ENCODE data around the gene CDH22.

The CDH22 gene

GRCh38 chr20:46192376-46192944 is 115.8 kb downstream of the CDH22 start:
- H3K4me3 ChIP-seq (replicated peaks; ENCODE audit: low read depth, low read length): no peak overlapping the region
- TF ChIP-seq CTCF (IDR thresholded peaks at IDR 0.05; ENCODE audit: low read length, missing control alignments): no peak
- DNase-seq (ENCODE audit: low read depth): no peak

GRCh38 chr20:46191611-46192010 is 116.7 kb downstream of the CDH22 start:
- TF ChIP-seq CTCF (IDR thresholded peaks at IDR 0.05; ENCODE audit: low read length, missing control alignments): no peak
- DNase-seq (ENCODE audit: low read depth): no peak
- H3K4me3 ChIP-seq (replicated peaks; ENCODE audit: low read depth, low read length): no peak overlapping the region

- no peak for DNase-seq (ENCODE audit: low read depth)
- no peak overlapping the region for H3K4me3 ChIP-seq (replicated peaks; ENCODE audit: low read depth, low read length)
- no peak for TF ChIP-seq CTCF (IDR thresholded peaks at IDR 0.05; ENCODE audit: low read length, missing control alignments)
These were observed 117.1 kb downstream of the CDH22 start for GRCh38 chr20:46191168-46191540.

GRCh38 chr20:46190478-46191167 is 117.7 kb downstream of the CDH22 start:
- no peak for TF ChIP-seq CTCF (IDR thresholded peaks at IDR 0.05; ENCODE audit: low read length, missing control alignments)
- no peak overlapping the region for H3K4me3 ChIP-seq (replicated peaks; ENCODE audit: low read depth, low read length)
- DNase-seq (ENCODE audit: low read depth): no peak

GRCh38 chr20:46188866-46189541 is 119.3 kb downstream of the CDH22 start:
- no peak for TF ChIP-seq CTCF (IDR thresholded peaks at IDR 0.05; ENCODE audit: low read length, missing control alignments)
- no peak for DNase-seq (ENCODE audit: low read depth)
- H3K4me3 ChIP-seq (replicated peaks; ENCODE audit: low read depth, low read length): no peak overlapping the region

GRCh38 chr20:46186210-46186609 is 122.1 kb downstream of the CDH22 start:
- DNase-seq (ENCODE audit: low read depth): no peak
- H3K4me3 ChIP-seq (replicated peaks; ENCODE audit: low read depth, low read length): no peak overlapping the region
- no peak for TF ChIP-seq CTCF (IDR thresholded peaks at IDR 0.05; ENCODE audit: low read length, missing control alignments)

Measured in fibroblast of pulmonary artery (primary cell).